ENCODE measurements around the gene ERMN. TPM values are rescaled to one million over a fixed set of nuclear protein-coding genes. Genes with fewer than 3 reads are reported as not detected.

Gene ERMN
- total RNA-seq, 1 donor from 2014 or later, result 0.14 TPM

- no peaks in the 10 kb centered on the region for H3K79me2 ChIP-seq (ENCODE audit: insufficient read depth, low read length)
- no peak overlapping the region for H3K27ac ChIP-seq (ENCODE audit: low read depth, low read length)
- no peaks in the 10 kb centered on the region for H3K9me3 ChIP-seq (ENCODE audit: insufficient read depth, low read depth, low read length)
- no peak overlapping the region for H2AFZ ChIP-seq (ENCODE audit: low read depth, low read length)
- Mint-ChIP-seq H3K27ac (ENCODE audit: unreplicated experiment) (no peak overlapping the region), H3K4me3 (ENCODE audit: unreplicated experiment) (no peak overlapping the region), H3K4me1 (ENCODE audit: low read depth, unreplicated experiment) (peaks cover 7% of the 10 kb centered on the region), H3K27me3 (ENCODE audit: low read depth, unreplicated experiment) (no peaks in the 10 kb centered on the region), H3K9me3 (ENCODE audit: unreplicated experiment) (peaks cover 13% of the 10 kb centered on the region), H3K36me3 (ENCODE audit: low read depth, unreplicated experiment) (no peaks in the 10 kb centered on the region)
- H3K4me2 ChIP-seq (ENCODE audit: low read length), result no peak overlapping the region
- no peaks in the 10 kb centered on the region for H3K36me3 ChIP-seq (ENCODE audit: insufficient read depth, low read length)
- no peak overlapping the region for H3K4me3 ChIP-seq (ENCODE audit: insufficient read depth, low read depth, low read length)
- DNase-seq (ENCODE audit: low read depth), result no peak
- TF ChIP-seq EZH2 (IDR thresholded peaks at IDR 0.05; ENCODE audit: insufficient read depth, low read length), result no peak
- TF ChIP-seq, protein P1, sequence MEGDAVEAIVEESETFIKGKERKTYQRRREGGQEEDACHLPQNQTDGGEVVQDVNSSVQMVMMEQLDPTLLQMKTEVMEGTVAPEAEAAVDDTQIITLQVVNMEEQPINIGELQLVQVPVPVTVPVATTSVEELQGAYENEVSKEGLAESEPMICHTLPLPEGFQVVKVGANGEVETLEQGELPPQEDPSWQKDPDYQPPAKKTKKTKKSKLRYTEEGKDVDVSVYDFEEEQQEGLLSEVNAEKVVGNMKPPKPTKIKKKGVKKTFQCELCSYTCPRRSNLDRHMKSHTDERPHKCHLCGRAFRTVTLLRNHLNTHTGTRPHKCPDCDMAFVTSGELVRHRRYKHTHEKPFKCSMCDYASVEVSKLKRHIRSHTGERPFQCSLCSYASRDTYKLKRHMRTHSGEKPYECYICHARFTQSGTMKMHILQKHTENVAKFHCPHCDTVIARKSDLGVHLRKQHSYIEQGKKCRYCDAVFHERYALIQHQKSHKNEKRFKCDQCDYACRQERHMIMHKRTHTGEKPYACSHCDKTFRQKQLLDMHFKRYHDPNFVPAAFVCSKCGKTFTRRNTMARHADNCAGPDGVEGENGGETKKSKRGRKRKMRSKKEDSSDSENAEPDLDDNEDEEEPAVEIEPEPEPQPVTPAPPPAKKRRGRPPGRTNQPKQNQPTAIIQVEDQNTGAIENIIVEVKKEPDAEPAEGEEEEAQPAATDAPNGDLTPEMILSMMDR (IDR thresholded peaks at IDR 0.05; ENCODE audit: insufficient read depth, low read depth, low read length), result no peak
- no peaks in the 10 kb centered on the region for H3K27me3 ChIP-seq (ENCODE audit: insufficient read depth, low read length)
- no peak for FAIRE-seq
- H3K9ac ChIP-seq (ENCODE audit: low read length), result no peak overlapping the region
- H4K20me1 ChIP-seq (ENCODE audit: insufficient read depth, low read length), result no peaks in the 10 kb centered on the region
- H3K4me1 ChIP-seq (ENCODE audit: insufficient read depth, low read length), result no peaks in the 10 kb centered on the region
Observed at GRCh38 chr2:157337978-157338377, 12.4 kb upstream of the ERMN start.

GRCh38 chr2:157336137-157337010 is 10.8 kb upstream of the ERMN start:
- Mint-ChIP-seq H3K36me3 (ENCODE audit: low read depth, unreplicated experiment) (no peaks in the 10 kb centered on the region), H3K4me3 (ENCODE audit: unreplicated experiment) (no peak overlapping the region), H3K4me1 (ENCODE audit: low read depth, unreplicated experiment) (peaks cover 4% of the 10 kb centered on the region), H3K9me3 (ENCODE audit: unreplicated experiment) (no peaks in the 10 kb centered on the region), H3K27ac (ENCODE audit: unreplicated experiment) (no peak overlapping the region), H3K27me3 (ENCODE audit: low read depth, unreplicated experiment) (no peaks in the 10 kb centered on the region)
- Histone ChIP-seq H3K4me1 (ENCODE audit: insufficient read depth, low read length) (no peaks in the 10 kb centered on the region), H3K9ac (ENCODE audit: low read length) (no peak overlapping the region), H3K79me2 (ENCODE audit: insufficient read depth, low read length) (no peaks in the 10 kb centered on the region), H3K4me2 (ENCODE audit: low read length) (no peak overlapping the region), H3K36me3 (ENCODE audit: insufficient read depth, low read length) (no peaks in the 10 kb centered on the region), H3K4me3 (ENCODE audit: insufficient read depth, low read depth, low read length) (no peak overlapping the region), H4K20me1 (ENCODE audit: insufficient read depth, low read length) (no peaks in the 10 kb centered on the region), H3K27ac (ENCODE audit: low read depth, low read length) (no peak overlapping the region), H3K9me3 (ENCODE audit: insufficient read depth, low read depth, low read length) (no peaks in the 10 kb centered on the region), H3K27me3 (ENCODE audit: insufficient read depth, low read length) (no peaks in the 10 kb centered on the region), H2AFZ (ENCODE audit: low read depth, low read length) (no peak overlapping the region)
- FAIRE-seq (no peak), DNase-seq (ENCODE audit: low read depth) (no peak)
- no peak for TF ChIP-seq EZH2 (IDR thresholded peaks at IDR 0.05; ENCODE audit: insufficient read depth, low read length)
- TF ChIP-seq, protein P1 (IDR thresholded peaks at IDR 0.05; ENCODE audit: insufficient read depth, low read depth, low read length), result peak; percentile 60

- FAIRE-seq (peak; percentile 17), DNase-seq (ENCODE audit: low read depth) (no peak)
- Histone ChIP-seq H3K36me3 (ENCODE audit: insufficient read depth, low read length) (no peaks in the 10 kb centered on the region), H3K27ac (ENCODE audit: low read depth, low read length) (no peak overlapping the region), H3K79me2 (ENCODE audit: insufficient read depth, low read length) (no peaks in the 10 kb centered on the region), H4K20me1 (ENCODE audit: insufficient read depth, low read length) (no peaks in the 10 kb centered on the region), H3K27me3 (ENCODE audit: insufficient read depth, low read length) (no peaks in the 10 kb centered on the region), H3K4me1 (ENCODE audit: insufficient read depth, low read length) (no peaks in the 10 kb centered on the region), H2AFZ (ENCODE audit: low read depth, low read length) (no peak overlapping the region), H3K4me3 (ENCODE audit: insufficient read depth, low read depth, low read length) (no peak overlapping the region), H3K4me2 (ENCODE audit: low read length) (no peak overlapping the region), H3K9ac (ENCODE audit: low read length) (no peak overlapping the region), H3K9me3 (ENCODE audit: insufficient read depth, low read depth, low read length) (no peaks in the 10 kb centered on the region)
- Mint-ChIP-seq H3K27ac (ENCODE audit: unreplicated experiment) (no peak overlapping the region), H3K36me3 (ENCODE audit: low read depth, unreplicated experiment) (no peaks in the 10 kb centered on the region), H3K4me3 (ENCODE audit: unreplicated experiment) (no peak overlapping the region), H3K27me3 (ENCODE audit: low read depth, unreplicated experiment) (no peaks in the 10 kb centered on the region), H3K9me3 (ENCODE audit: unreplicated experiment) (no peaks in the 10 kb centered on the region), H3K4me1 (ENCODE audit: low read depth, unreplicated experiment) (no peaks in the 10 kb centered on the region)
- TF ChIP-seq, protein P1 (IDR thresholded peaks at IDR 0.05; ENCODE audit: insufficient read depth, low read depth, low read length), result no peak
- no peak for TF ChIP-seq EZH2 (IDR thresholded peaks at IDR 0.05; ENCODE audit: insufficient read depth, low read length)
Observed at GRCh38 chr2:157334797-157335196, 9.2 kb upstream of the ERMN start.

Measured in astrocyte (in vitro differentiated cells and primary cell).